ENCODE measurements around the gene SCYL3. TPM values are rescaled to one million over a fixed set of nuclear protein-coding genes. Genes with fewer than 3 reads are reported as not detected.

The SCYL3 gene
- total and polyA plus RNA-seq, 2 donors (not counting 1 experiment from before 2014, with no cell fraction given), result 7.2 to 11.7 TPM

- Histone ChIP-seq H3K4me2 (ENCODE audit: extremely low read depth, insufficient read depth, low read length) (no peak overlapping the region), H3K9ac (ENCODE audit: insufficient read depth, low read length) (no peak overlapping the region), H3K4me1 (ENCODE audit: control insufficient read depth, extremely low read depth, insufficient read depth, low read length) (no peaks in the 10 kb centered on the region), H3K27me3 (ENCODE audit: control insufficient read depth, insufficient read depth, low read length) (no peaks in the 10 kb centered on the region), H3K4me3 (replicated peaks in 1 of 4; ENCODE audit: control extremely low read depth in 1 of 4, insufficient read depth in 1 of 4, low read depth in 3 of 4, low read length in 4 of 4) (no peak overlapping the region), H2AFZ (ENCODE audit: low read length) (no peak overlapping the region), H3K36me3 (ENCODE audit: control insufficient read depth, insufficient read depth, low read length) (peaks cover 2% of the 10 kb centered on the region), H3K9me3 (ENCODE audit: control insufficient read depth, insufficient read depth, low read depth, low read length) (no peaks in the 10 kb centered on the region), H3K27ac (ENCODE audit: insufficient read depth, low read length) (no peak overlapping the region), H4K20me1 (ENCODE audit: control insufficient read depth, extremely low read depth, insufficient read depth, low read length) (no peaks in the 10 kb centered on the region), H3K79me2 (ENCODE audit: control insufficient read depth, insufficient read depth, low read length) (no peaks in the 10 kb centered on the region)
- TF ChIP-seq CTCF (conservative IDR thresholded peaks at IDR 0.05 in 1 of 2, IDR thresholded peaks at IDR 0.05 in 1 of 2; ENCODE audit: low read depth in 1 of 2, low read length in 2 of 2) (no peak), EZH2 (IDR thresholded peaks at IDR 0.05; ENCODE audit: low read length, missing control alignments) (no peak)
- DNase-seq (ENCODE audit: low read depth in 2 of 2), result no peak
Measured at GRCh38 chr1:169853341-169853740, 40.4 kb downstream of the SCYL3 start.

GRCh38 chr1:169849346-169850022, 44.2 kb downstream of the SCYL3 start:
- no peaks in the 10 kb centered on the region for H3K79me2 ChIP-seq (ENCODE audit: control insufficient read depth, insufficient read depth, low read length)
- H3K27me3 ChIP-seq (ENCODE audit: control insufficient read depth, insufficient read depth, low read length), result no peaks in the 10 kb centered on the region
- no peak for TF ChIP-seq CTCF (conservative IDR thresholded peaks at IDR 0.05 in 1 of 2, IDR thresholded peaks at IDR 0.05 in 1 of 2; ENCODE audit: low read depth in 1 of 2, low read length in 2 of 2)
- no peak for TF ChIP-seq EZH2 (IDR thresholded peaks at IDR 0.05; ENCODE audit: low read length, missing control alignments)
- H2AFZ ChIP-seq (ENCODE audit: low read length), result no peak overlapping the region
- H3K4me2 ChIP-seq (ENCODE audit: extremely low read depth, insufficient read depth, low read length), result no peak overlapping the region
- no peaks in the 10 kb centered on the region for H3K9me3 ChIP-seq (ENCODE audit: control insufficient read depth, insufficient read depth, low read depth, low read length)
- no peak overlapping the region for H3K9ac ChIP-seq (ENCODE audit: insufficient read depth, low read length)
- DNase-seq (ENCODE audit: low read depth in 2 of 2), result no peak
- no peak overlapping the region for H3K4me3 ChIP-seq (replicated peaks in 1 of 4; ENCODE audit: control extremely low read depth in 1 of 4, insufficient read depth in 1 of 4, low read depth in 3 of 4, low read length in 4 of 4)
- H3K4me1 ChIP-seq (ENCODE audit: control insufficient read depth, extremely low read depth, insufficient read depth, low read length), result no peaks in the 10 kb centered on the region
- peaks cover 2% of the 10 kb centered on the region for H3K36me3 ChIP-seq (ENCODE audit: control insufficient read depth, insufficient read depth, low read length)
- H3K27ac ChIP-seq (ENCODE audit: insufficient read depth, low read length), result no peak overlapping the region
- no peaks in the 10 kb centered on the region for H4K20me1 ChIP-seq (ENCODE audit: control insufficient read depth, extremely low read depth, insufficient read depth, low read length)

GRCh38 chr1:169848456-169848855, 45.2 kb downstream of the SCYL3 start:
- Histone ChIP-seq H3K9ac (ENCODE audit: insufficient read depth, low read length) (no peak overlapping the region), H3K27ac (ENCODE audit: insufficient read depth, low read length) (no peak overlapping the region), H4K20me1 (ENCODE audit: control insufficient read depth, extremely low read depth, insufficient read depth, low read length) (no peaks in the 10 kb centered on the region), H3K4me2 (ENCODE audit: extremely low read depth, insufficient read depth, low read length) (no peak overlapping the region), H3K79me2 (ENCODE audit: control insufficient read depth, insufficient read depth, low read length) (no peaks in the 10 kb centered on the region), H3K9me3 (ENCODE audit: control insufficient read depth, insufficient read depth, low read depth, low read length) (no peaks in the 10 kb centered on the region), H3K4me3 (replicated peaks in 1 of 4; ENCODE audit: control extremely low read depth in 1 of 4, insufficient read depth in 1 of 4, low read depth in 3 of 4, low read length in 4 of 4) (no peak overlapping the region), H3K36me3 (ENCODE audit: control insufficient read depth, insufficient read depth, low read length) (peaks cover 2% of the 10 kb centered on the region), H3K4me1 (ENCODE audit: control insufficient read depth, extremely low read depth, insufficient read depth, low read length) (no peaks in the 10 kb centered on the region), H2AFZ (ENCODE audit: low read length) (no peak overlapping the region), H3K27me3 (ENCODE audit: control insufficient read depth, insufficient read depth, low read length) (no peaks in the 10 kb centered on the region)
- no peak for DNase-seq (ENCODE audit: low read depth in 2 of 2)
- no peak for TF ChIP-seq CTCF (conservative IDR thresholded peaks at IDR 0.05 in 1 of 2, IDR thresholded peaks at IDR 0.05 in 1 of 2; ENCODE audit: low read depth in 1 of 2, low read length in 2 of 2)
- TF ChIP-seq EZH2 (IDR thresholded peaks at IDR 0.05; ENCODE audit: low read length, missing control alignments), result no peak
